IMR-90 (cell line): Measurements from ENCODE around the gene ZNF729. TPM values are rescaled to one million over a fixed set of nuclear protein-coding genes. Genes with fewer than 3 reads are reported as not detected.

ENCODE experiments used
- ATAC-seq: fragments of 200-7000 bp; cut with Tn5 transposase; 2 replicates; pipeline ENCODE4 v1.9.1; 2020; ENCODE audit warnings: low read depth, mild to moderate bottlenecking, moderate library complexity
- BruUV-seq: library from RNA; stranded (reverse); fragments of 400-500 nt; replicated peaks from 2 replicates; lab custom pipeline; 2021; lab: Mats Ljungman, UMichigan
- CTCF ChIA-PET: fragments of 300-600 bp; formaldehyde crosslinking; extraction: SDS; loops from one replicate; lab custom pipeline; 2021; ENCODE audit warnings: antibody characterized with exemption; lab: Yijun Ruan, JAX
- POLR2A ChIA-PET: fragments of 300-600 bp; sonication (Branson Sonifier 250); formaldehyde crosslinking; loops from one replicate; lab custom pipeline; 2022; ENCODE audit warnings: antibody characterized with exemption; ENCODE audit not compliant: unreplicated experiment; lab: Charles Lee
- DNase-seq: peaks from one replicate; pipeline ENCODE4 v3.0.0; 2013
- H2AFZ ChIP-seq: replicated peaks from 2 replicates; pipeline ENCODE3; 2013; ENCODE audit warnings: low read length, mild to moderate bottlenecking; ENCODE audit not compliant: poor library complexity
- H2AK5ac ChIP-seq: 2 replicates; pipeline ENCODE4 v1.6.1; 2013; ENCODE audit warnings: low read depth, low read length, inconsistent platforms
- H2AK9ac ChIP-seq: replicated peaks from 2 replicates; pipeline ENCODE3; 2013; ENCODE audit warnings: mild to moderate bottlenecking, low read depth, low read length, moderate library complexity; ENCODE audit not compliant: poor library complexity
- H2BK120ac ChIP-seq: 2 replicates; pipeline ENCODE4 v1.6.1; 2013; ENCODE audit warnings: low read depth, low read length, inconsistent platforms
- H2BK15ac ChIP-seq: 3 replicates; pipeline ENCODE4 v1.6.1; 2013; ENCODE audit warnings: low read depth, low read length, inconsistent platforms
- H2BK20ac ChIP-seq: 2 replicates; pipeline ENCODE4 v1.6.1; 2013; ENCODE audit warnings: low read depth, mild to moderate bottlenecking, inconsistent platforms, low read length, moderate library complexity
- H2BK5ac ChIP-seq: 2 replicates; pipeline ENCODE4 v1.6.1; 2013; ENCODE audit warnings: mild to moderate bottlenecking, low read depth, low read length, inconsistent platforms; ENCODE audit not compliant: poor library complexity, severe bottlenecking
- H3K14ac ChIP-seq: replicated peaks from 2 replicates; pipeline ENCODE4 v1.6.1; 2013; ENCODE audit warnings: low read depth, low read length, inconsistent platforms
- H3K18ac ChIP-seq: 2 replicates; pipeline ENCODE4 v1.6.1; 2013; ENCODE audit warnings: low read depth, low read length, control low read depth
- H3K23ac ChIP-seq: 2 replicates; pipeline ENCODE4 v1.6.1; 2013; ENCODE audit warnings: low read depth, low read length, inconsistent platforms
- H3K27ac ChIP-seq: 2 replicates; pipeline ENCODE4 v1.5.1; 2013; ENCODE audit warnings: mild to moderate bottlenecking, control low read depth, low read length; ENCODE audit not compliant: insufficient read depth
- H3K27me3 ChIP-seq: 2 replicates; pipeline ENCODE4 v1.6.1; 2013; ENCODE audit warnings: low read length; ENCODE audit not compliant: control insufficient read depth, insufficient read depth
- H3K36me3 ChIP-seq: 2 replicates; pipeline ENCODE4 v1.6.1; 2013; ENCODE audit warnings: low read length, mixed read lengths; ENCODE audit not compliant: control insufficient read depth, insufficient read depth
- H3K4ac ChIP-seq: 2 replicates; pipeline ENCODE4 v1.6.1; 2013; ENCODE audit warnings: low read depth, low read length, inconsistent platforms
- H3K4me1 ChIP-seq: 2 replicates; pipeline ENCODE4 v1.6.1; 2013; ENCODE audit warnings: low read length, mixed read lengths; ENCODE audit not compliant: control insufficient read depth, insufficient read depth
- H3K4me2 ChIP-seq: 2 replicates; pipeline ENCODE4 v1.6.1; 2013; ENCODE audit warnings: low read depth, mild to moderate bottlenecking, control low read depth, low read length, moderate library complexity
- H3K4me3 ChIP-seq: 2 replicates; pipeline ENCODE4 v1.5.1; 2013; ENCODE audit warnings: low read depth, mild to moderate bottlenecking, control low read depth, low read length, moderate library complexity; ENCODE audit not compliant: insufficient read depth
- H3K56ac ChIP-seq: 2 replicates; pipeline ENCODE4 v1.6.1; 2013; ENCODE audit warnings: low read length, inconsistent platforms; ENCODE audit not compliant: insufficient read depth; ENCODE audit errors: extremely low read depth
- H3K79me1 ChIP-seq, 2 experiments: 2 replicates each; pipeline ENCODE4 v1.6.1; 2013; ENCODE audit warnings: low read length in 2 of 2, inconsistent platforms in 1 of 2, low read depth in 1 of 2
- H3K9ac ChIP-seq: 2 replicates; pipeline ENCODE4 v1.6.1; 2013; ENCODE audit warnings: low read depth, low read length, control low read depth
- H3K9me1 ChIP-seq: 2 replicates; pipeline ENCODE4 v1.6.1; 2013; ENCODE audit warnings: low read length, inconsistent platforms; ENCODE audit not compliant: insufficient read depth
- H3K9me3 ChIP-seq: 2 replicates; pipeline ENCODE4 v1.6.1; 2013; ENCODE audit warnings: low read length; ENCODE audit not compliant: control insufficient read depth, insufficient read depth
- H4K20me1 ChIP-seq: 2 replicates; pipeline ENCODE4 v1.6.1; 2013; ENCODE audit warnings: low read length, inconsistent platforms; ENCODE audit not compliant: insufficient read depth
- H4K5ac ChIP-seq: 2 replicates; pipeline ENCODE4 v1.6.1; 2013; ENCODE audit warnings: mild to moderate bottlenecking, low read depth, low read length, control low read depth
- H4K8ac ChIP-seq, 2 experiments: 2 replicates each; pipeline ENCODE4 v1.6.1; 2013; ENCODE audit warnings: low read depth in 2 of 2, low read length in 2 of 2, control low read depth in 1 of 2, inconsistent platforms in 1 of 2
- H4K91ac ChIP-seq: 2 replicates; pipeline ENCODE4 v1.6.1; 2013; ENCODE audit warnings: low read depth, low read length, inconsistent platforms; ENCODE audit not compliant: insufficient read depth
- BHLHE40 ChIP-seq: fragments of 150-350 bp; IDR thresholded peaks from 2 replicates; pipeline ENCODE4 v1.6.1; 2016; ENCODE audit warnings: mild to moderate bottlenecking, low read depth, low read length
- CEBPB ChIP-seq: IDR thresholded peaks from 2 replicates; pipeline ENCODE4 v1.6.1; 2012; ENCODE audit warnings: low read depth, low read length, improper control_type of control experiment
- FOS ChIP-seq: fragments of 150-350 bp; IDR thresholded peaks from 2 replicates; pipeline ENCODE4 v1.6.1; 2016; ENCODE audit warnings: low read depth, low read length
- MAZ ChIP-seq: IDR thresholded peaks from 2 replicates; pipeline ENCODE4 v1.6.1; 2012; ENCODE audit warnings: low read depth, mild to moderate bottlenecking, low read length, improper control_type of control experiment, moderate library complexity, borderline replicate concordance
- MXI1 ChIP-seq: IDR thresholded peaks from 2 replicates; pipeline ENCODE4 v1.6.1; 2012; ENCODE audit warnings: low read depth, mild to moderate bottlenecking, low read length, moderate library complexity, borderline replicate concordance
- RAD21 ChIP-seq: IDR thresholded peaks from 2 replicates; pipeline ENCODE4 v1.6.1; 2012; ENCODE audit warnings: low read length, improper control_type of control experiment
- SMC3 ChIP-seq: fragments of 150-350 bp; IDR thresholded peaks from 2 replicates; pipeline ENCODE4 v1.6.1; 2016; ENCODE audit warnings: low read depth, mild to moderate bottlenecking, antibody characterized with exemption, low read length, moderate library complexity
- USF2 ChIP-seq: fragments of 150-350 bp; IDR thresholded peaks from 2 replicates; pipeline ENCODE4 v1.6.1; 2017; ENCODE audit warnings: mild to moderate bottlenecking, antibody characterized with exemption, low read length, low read depth
- WGBS, 2 experiments: methylation state at CpG; one replicate each; pipeline versions ENCODE4 v1.1.5 to v1.1.7; 2013; ENCODE audit warnings: missing lambda C conversion rate in 2 of 2; ENCODE audit not compliant: insufficient read length in 1 of 2; ENCODE audit errors: extremely low coverage in 2 of 2; 5-methylcytosine and 5-hydroxymethylcytosine counted together
- dilution Hi-C: fragments of 300-500 bp; cut with HindIII; formaldehyde crosslinking; loops from one replicate; pipeline ENCODE4 v1.14.3; 2018; ENCODE audit warnings: low sequenced_read_pairs; ENCODE audit not compliant: unreplicated experiment
- in situ Hi-C: fragments of 300-500 bp; cut with MboI; formaldehyde crosslinking; loops from 3 replicates; pipeline ENCODE4 v1.14.3; 2019; ENCODE audit warnings: low sequenced_read_pairs, inconsistent platforms, mixed read lengths
- intact Hi-C: fragments of 100-400 bp; cut with micrococcal nuclease; formaldehyde crosslinking; loops from 2 replicates; pipeline ENCODE4 v1.10.0; 2022
- polyA plus RNA-seq, 3 experiments: library from polyadenylated mRNA; depleted of rRNA; stranded (reverse); fragments of >200 nt; gene quantifications; 2 replicates each; pipeline ENCODE4 v1.2.3, GENCODE V29; 2012; ENCODE audit warnings: low replicate concordance in 1 of 3
- total RNA-seq: library from RNA; depleted of rRNA; stranded (reverse); fragments of >200 nt; gene quantifications from 2 replicates; pipeline ENCODE4 v1.2.3, GENCODE V29; 2012

The ZNF729 gene
- total and polyA plus RNA-seq, 2 of the 4 experiments (the other 2 are of a cell fraction): not detected

- DNase-seq (no peak), ATAC-seq (no peak)
- no peaks in the 10 kb centered on the region for H3K79me1 ChIP-seq
- 45% methylated on average over 2 of the region's 3 CpGs; no CpG with 5 or more reads in 1 of the 2 experiments for WGBS, 2 experiments
- H4K5ac ChIP-seq: no peak overlapping the region
- peaks cover 48% of the 10 kb centered on the region for H3K9me3 ChIP-seq
- H3K4ac ChIP-seq: no peak overlapping the region
- no peaks in the 10 kb centered on the region for H3K36me3 ChIP-seq
- no peak overlapping the region for H2BK15ac ChIP-seq
- H3K18ac ChIP-seq: no peak overlapping the region
- H3K27me3 ChIP-seq: no peaks in the 10 kb centered on the region
- no peak overlapping the region for H2BK20ac ChIP-seq
- H2BK120ac ChIP-seq: no peak overlapping the region
- intact Hi-C loops (no loop called here), in situ Hi-C loops (no loop called here), dilution Hi-C loops (no loop called here)
- no peak overlapping the region for H3K14ac ChIP-seq
- no peak overlapping the region for H4K8ac ChIP-seq
- no peak for TF ChIP-seq SMC3
- TF ChIP-seq RAD21: no peak
- no peak for TF ChIP-seq USF2
- no peak for TF ChIP-seq MXI1
- TF ChIP-seq FOS: no peak
- no peak for TF ChIP-seq MAZ
- no peak for TF ChIP-seq CEBPB
- TF ChIP-seq BHLHE40: no peak
- no peak overlapping the region for H3K23ac ChIP-seq
- H3K4me2 ChIP-seq: no peak overlapping the region
- CTCF ChIA-PET: no interaction called here
- no peaks in the 10 kb centered on the region for H4K20me1 ChIP-seq
- no peak overlapping the region for H3K56ac ChIP-seq
- H2AK5ac ChIP-seq: no peak overlapping the region
- H3K4me3 ChIP-seq: no peak overlapping the region
- H3K9ac ChIP-seq: no peak overlapping the region
- no peak overlapping the region for H3K27ac ChIP-seq
- H2AFZ ChIP-seq: no peak overlapping the region
- POLR2A ChIA-PET: no interaction called here
- no TSS peak for BruUV-seq
- H4K91ac ChIP-seq: no peak overlapping the region
- H2AK9ac ChIP-seq: no peak overlapping the region
- H3K9me1 ChIP-seq: no peaks in the 10 kb centered on the region
- H2BK5ac ChIP-seq: no peak overlapping the region
- no peaks in the 10 kb centered on the region for H3K4me1 ChIP-seq
These were observed 41.1 kb downstream of the ZNF729 start for GRCh38 chr19:22327321-22327720.
